ENCODE data around the gene CCDC92.

CCDC92 gene

DNA sequence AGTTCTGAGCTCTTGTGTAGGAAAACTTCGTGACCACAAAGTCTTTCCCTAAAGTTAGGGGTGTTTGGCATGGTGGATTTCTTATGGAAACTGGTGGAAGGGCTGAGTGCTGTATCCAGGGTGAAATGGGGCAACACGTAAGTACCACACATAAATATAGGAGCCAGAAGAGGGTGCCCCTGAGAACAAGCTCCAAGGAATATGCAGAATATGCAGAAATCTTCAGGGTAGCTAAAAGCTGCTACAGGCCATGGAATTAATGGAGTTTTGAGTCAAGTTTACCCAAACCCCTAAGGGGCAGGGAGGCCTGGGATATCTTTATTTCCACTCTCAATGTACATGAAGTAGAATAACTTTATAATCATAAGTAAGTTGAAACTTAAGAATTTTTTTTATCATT, 44.4 kb upstream of the CCDC92 start:
- DNase-seq (ENCODE audit: low read depth in 2 of 2): no peak
- TF ChIP-seq, protein P1, sequence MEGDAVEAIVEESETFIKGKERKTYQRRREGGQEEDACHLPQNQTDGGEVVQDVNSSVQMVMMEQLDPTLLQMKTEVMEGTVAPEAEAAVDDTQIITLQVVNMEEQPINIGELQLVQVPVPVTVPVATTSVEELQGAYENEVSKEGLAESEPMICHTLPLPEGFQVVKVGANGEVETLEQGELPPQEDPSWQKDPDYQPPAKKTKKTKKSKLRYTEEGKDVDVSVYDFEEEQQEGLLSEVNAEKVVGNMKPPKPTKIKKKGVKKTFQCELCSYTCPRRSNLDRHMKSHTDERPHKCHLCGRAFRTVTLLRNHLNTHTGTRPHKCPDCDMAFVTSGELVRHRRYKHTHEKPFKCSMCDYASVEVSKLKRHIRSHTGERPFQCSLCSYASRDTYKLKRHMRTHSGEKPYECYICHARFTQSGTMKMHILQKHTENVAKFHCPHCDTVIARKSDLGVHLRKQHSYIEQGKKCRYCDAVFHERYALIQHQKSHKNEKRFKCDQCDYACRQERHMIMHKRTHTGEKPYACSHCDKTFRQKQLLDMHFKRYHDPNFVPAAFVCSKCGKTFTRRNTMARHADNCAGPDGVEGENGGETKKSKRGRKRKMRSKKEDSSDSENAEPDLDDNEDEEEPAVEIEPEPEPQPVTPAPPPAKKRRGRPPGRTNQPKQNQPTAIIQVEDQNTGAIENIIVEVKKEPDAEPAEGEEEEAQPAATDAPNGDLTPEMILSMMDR (IDR thresholded peaks at IDR 0.05; ENCODE audit: low read depth, low read length): no peak
- H3K4me3 ChIP-seq (replicated peaks in 1 of 2; ENCODE audit: low read depth in 2 of 2, low read length in 2 of 2): no peak overlapping the region

DNA sequence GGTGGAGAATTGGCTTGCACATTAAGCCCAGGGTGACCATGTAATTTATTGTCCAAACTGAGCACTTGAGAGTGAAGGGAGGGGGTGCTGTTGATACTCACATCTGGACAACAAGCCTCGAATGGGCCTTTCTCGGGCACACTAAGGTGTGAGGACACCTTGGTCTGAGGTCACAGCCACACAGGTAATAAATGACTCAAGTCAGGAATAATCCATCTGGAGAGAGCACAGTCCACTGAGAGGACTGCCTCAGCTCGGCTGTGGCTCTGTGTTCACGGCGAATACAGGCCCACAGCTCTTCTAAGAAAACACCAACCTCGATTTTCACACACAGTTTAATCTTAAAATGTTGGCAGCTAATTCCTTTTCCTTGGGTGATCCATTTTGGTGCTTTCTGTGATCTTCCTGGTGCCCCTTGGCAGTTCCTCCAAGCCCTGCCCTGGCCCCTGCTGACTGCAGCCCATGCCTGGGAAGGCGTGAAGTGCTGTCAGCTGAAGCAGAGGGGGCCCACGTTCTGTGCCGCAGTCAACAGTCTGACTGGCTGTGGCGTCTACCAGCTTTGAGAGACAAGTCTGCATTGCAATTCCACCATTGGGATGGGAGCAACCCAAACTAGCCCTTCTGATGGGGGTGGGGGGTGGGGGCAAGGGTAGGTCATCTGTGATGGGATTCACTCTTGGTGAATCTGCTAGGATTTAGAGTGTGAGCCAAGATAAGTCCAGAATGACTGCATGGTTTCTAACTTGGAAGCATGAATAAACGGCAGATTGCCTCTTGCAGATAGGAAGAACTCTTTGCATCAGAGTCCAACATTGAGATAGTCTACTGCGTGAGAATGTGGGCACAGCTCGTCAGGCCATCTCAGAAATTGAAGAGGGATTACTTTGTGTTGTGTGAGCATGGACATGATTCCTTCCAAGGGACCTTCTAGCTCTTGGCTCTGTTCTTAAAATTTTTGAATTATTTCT, 43.1 kb upstream of the CCDC92 start:
- TF ChIP-seq, protein P1 (IDR thresholded peaks at IDR 0.05; ENCODE audit: low read depth, low read length): no peak
- DNase-seq (ENCODE audit: low read depth in 2 of 2): no peak

DNA sequence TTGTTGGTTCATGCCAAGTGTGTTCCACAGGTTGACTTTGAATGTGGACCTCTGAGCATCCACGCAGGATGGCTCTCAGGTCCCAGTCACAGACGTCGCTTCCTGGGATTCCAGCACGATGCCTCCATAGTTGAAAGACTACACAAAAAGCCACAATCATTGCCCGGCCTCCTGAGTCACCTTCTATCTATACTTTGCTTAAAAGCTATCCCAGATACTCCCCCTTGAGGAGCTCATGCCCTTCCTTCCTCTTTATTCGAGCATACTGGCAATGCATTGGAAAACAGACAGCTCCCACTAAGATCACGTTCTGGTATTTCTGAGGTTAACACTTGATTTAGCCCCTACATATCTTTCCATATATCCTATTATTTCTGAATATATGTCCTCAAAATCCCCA, 40.4 kb upstream of the CCDC92 start:
- no peak for DNase-seq (ENCODE audit: low read depth in 2 of 2)
- H3K4me3 ChIP-seq (replicated peaks in 1 of 2; ENCODE audit: low read depth in 2 of 2, low read length in 2 of 2): no peak overlapping the region

More for the DNA sequence above, 43.1 kb upstream of the CCDC92 start:
- no peak overlapping the region for H3K4me3 ChIP-seq (replicated peaks in 1 of 2; ENCODE audit: low read depth in 2 of 2, low read length in 2 of 2)

DNA sequence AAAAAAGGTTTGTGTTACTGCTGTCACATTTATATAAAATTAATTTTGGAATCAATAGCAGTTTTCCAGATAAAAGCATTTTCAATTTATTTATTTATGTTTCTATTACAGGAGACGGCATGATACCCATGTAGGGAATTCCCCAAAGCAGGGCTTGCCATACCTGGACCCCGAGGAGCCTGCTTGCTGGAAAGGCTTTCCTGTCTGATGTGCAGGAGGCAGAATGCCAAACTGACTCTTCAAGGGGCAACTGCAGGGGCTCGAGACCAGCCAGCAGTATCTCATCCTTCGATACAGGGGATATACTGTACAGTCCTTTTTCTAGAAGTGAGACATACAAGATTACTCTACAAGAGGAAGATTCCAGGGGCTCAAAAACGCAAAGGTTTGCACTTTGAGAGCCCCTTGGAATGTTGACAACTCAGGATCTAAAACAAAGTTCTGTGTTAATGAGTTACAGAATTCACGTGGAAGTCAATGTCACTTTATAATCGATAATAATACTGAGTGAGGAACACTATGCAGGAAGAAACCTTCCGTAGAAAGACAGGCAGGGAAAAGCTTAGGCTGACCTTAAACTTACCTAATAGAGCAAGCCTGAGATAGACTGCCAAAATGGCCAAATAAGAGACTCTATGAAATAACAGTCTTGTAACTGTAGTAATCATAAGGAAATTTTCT, 38.9 kb upstream of the CCDC92 start:
- no peak for DNase-seq (ENCODE audit: low read depth in 2 of 2)
- H3K4me3 ChIP-seq (replicated peaks in 1 of 2; ENCODE audit: low read depth in 2 of 2, low read length in 2 of 2): no peak overlapping the region
- TF ChIP-seq, protein P1 (IDR thresholded peaks at IDR 0.05; ENCODE audit: low read depth, low read length): no peak

More for the DNA sequence above, 40.4 kb upstream of the CCDC92 start:
- TF ChIP-seq, protein P1 (IDR thresholded peaks at IDR 0.05; ENCODE audit: low read depth, low read length): no peak

DNA sequence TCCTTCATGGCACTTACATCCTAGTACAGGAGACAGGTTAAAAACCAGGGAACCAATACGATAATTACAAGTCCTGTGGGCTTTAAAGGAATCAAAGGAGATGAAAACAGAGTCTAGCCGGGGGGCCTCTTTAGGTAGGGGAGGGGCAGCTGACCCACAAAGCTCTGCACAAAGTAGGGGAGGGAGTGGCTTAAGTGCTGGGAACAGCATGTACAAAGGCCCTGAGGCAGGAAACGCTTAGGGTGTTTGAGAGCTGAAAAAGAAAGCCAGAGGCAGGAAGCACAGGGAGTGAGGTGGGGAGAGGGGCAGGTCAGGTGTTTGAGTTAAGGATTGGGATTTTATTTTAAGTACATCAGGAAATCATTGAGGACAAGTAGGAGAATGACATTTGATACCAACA, 38.1 kb upstream of the CCDC92 start:
- H3K4me3 ChIP-seq (replicated peaks in 1 of 2; ENCODE audit: low read depth in 2 of 2, low read length in 2 of 2): no peak overlapping the region
- no peak for DNase-seq (ENCODE audit: low read depth in 2 of 2)
- TF ChIP-seq, protein P1 (IDR thresholded peaks at IDR 0.05; ENCODE audit: low read depth, low read length): no peak

DNA sequence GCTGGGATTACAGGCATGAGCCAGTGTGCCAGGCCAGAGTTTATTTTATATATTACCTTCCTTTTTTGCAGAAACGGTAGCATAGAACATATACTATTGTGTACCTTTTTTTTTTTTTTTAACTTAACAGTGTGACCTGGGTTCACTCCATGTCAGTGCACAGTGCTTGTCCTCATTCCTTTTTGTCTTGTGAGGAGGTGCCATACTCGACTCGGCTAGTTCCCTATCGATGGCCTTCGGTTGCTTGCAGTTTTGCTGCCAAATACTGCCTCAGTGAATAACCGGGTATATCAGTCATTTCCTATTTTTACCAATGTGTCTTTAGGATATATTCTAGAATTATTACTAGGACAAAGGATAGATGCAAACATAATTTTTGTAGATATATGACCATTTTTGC, 37.1 kb upstream of the CCDC92 start:
- TF ChIP-seq, protein P1 (IDR thresholded peaks at IDR 0.05; ENCODE audit: low read depth, low read length): no peak
- DNase-seq (ENCODE audit: low read depth in 2 of 2): no peak
- H3K4me3 ChIP-seq (replicated peaks in 1 of 2; ENCODE audit: low read depth in 2 of 2, low read length in 2 of 2): no peak overlapping the region
